ENCODE measurements around the gene PLEKHG3. TPM values are rescaled to one million over a fixed set of nuclear protein-coding genes. Genes with fewer than 3 reads are reported as not detected.

Gene PLEKHG3
- total RNA-seq, 1 experiment from 2014 or later, result 34.0 TPM

- POLR2A ChIA-PET, result no interaction called here
- in situ Hi-C loops (cut with HindIII; ENCODE audit: low pct_unique_long_range_greater_than_20kb, low sequenced_read_pairs), result no loop called here
- intact Hi-C loops (cut with micrococcal nuclease; ENCODE audit: unreplicated experiment), result no loop called here
These were observed 10.4 kb upstream of the PLEKHG3 start for GRCh38 chr14:64693810-64694165.

GRCh38 chr14:64695071-64695470, 9.2 kb upstream of the PLEKHG3 start:
- DNase-seq (ENCODE audit: low read depth, low spot score) (no peak), ATAC-seq (no peak)
- H3K9me3 ChIP-seq (ENCODE audit: control insufficient read depth, insufficient read depth, low read depth, low read length), result no peaks in the 10 kb centered on the region
- BruUV-seq (replicated peaks), result no TSS peak
- no peaks in the 10 kb centered on the region for H3K27me3 ChIP-seq (ENCODE audit: control insufficient read depth, insufficient read depth, low read length)
- CTCF ChIA-PET, result no interaction called here
- H3K4me1 ChIP-seq (ENCODE audit: control insufficient read depth, insufficient read depth, low read length), result no peaks in the 10 kb centered on the region
- intact Hi-C loops (cut with micrococcal nuclease; ENCODE audit: unreplicated experiment), result no loop called here
- in situ Hi-C loops (cut with HindIII; ENCODE audit: low pct_unique_long_range_greater_than_20kb, low sequenced_read_pairs), result no loop called here
- H3K27ac ChIP-seq (ENCODE audit: low read length), result no peak overlapping the region
- POLR2A ChIA-PET, result no interaction called here
- no peak overlapping the region for H3K4me3 ChIP-seq (ENCODE audit: low read depth in 2 of 2, low read length in 2 of 2)
- TF ChIP-seq SIN3A (IDR thresholded peaks at IDR 0.05; ENCODE audit: borderline replicate concordance, insufficient read depth, low read depth, low read length), result no peak
- no peak for TF ChIP-seq TCF7L2 (IDR thresholded peaks at IDR 0.05; ENCODE audit: low read depth, low read length)
- TF ChIP-seq CTCF (IDR thresholded peaks at IDR 0.05), result no peak
- TF ChIP-seq POLR2AphosphoS5 (IDR thresholded peaks at IDR 0.05; ENCODE audit: low read depth, low read length), result no peak
- no peak for TF ChIP-seq REST (IDR thresholded peaks at IDR 0.05; ENCODE audit: insufficient read depth in 1 of 2, low read depth in 2 of 2, low read length in 1 of 2)
- no peaks in the 10 kb centered on the region for H3K36me3 ChIP-seq (ENCODE audit: control insufficient read depth, insufficient read depth, low read length)

More at GRCh38 chr14:64693810-64694165, 10.4 kb upstream of the PLEKHG3 start:
- no peaks in the 10 kb centered on the region for H3K36me3 ChIP-seq (ENCODE audit: control insufficient read depth, insufficient read depth, low read length)
- H3K27ac ChIP-seq (ENCODE audit: low read length), result no peak overlapping the region
- no peak for TF ChIP-seq TCF7L2 (IDR thresholded peaks at IDR 0.05; ENCODE audit: low read depth, low read length)
- no peak for TF ChIP-seq POLR2AphosphoS5 (IDR thresholded peaks at IDR 0.05; ENCODE audit: low read depth, low read length)
- no peak for TF ChIP-seq SIN3A (IDR thresholded peaks at IDR 0.05; ENCODE audit: borderline replicate concordance, insufficient read depth, low read depth, low read length)
- TF ChIP-seq CTCF (IDR thresholded peaks at IDR 0.05), result no peak
- TF ChIP-seq REST (IDR thresholded peaks at IDR 0.05; ENCODE audit: insufficient read depth in 1 of 2, low read depth in 2 of 2, low read length in 1 of 2), result no peak
- no peaks in the 10 kb centered on the region for H3K4me1 ChIP-seq (ENCODE audit: control insufficient read depth, insufficient read depth, low read length)
- BruUV-seq (replicated peaks), result no TSS peak
- CTCF ChIA-PET, result no interaction called here
- H3K4me3 ChIP-seq (ENCODE audit: low read depth in 2 of 2, low read length in 2 of 2), result no peak overlapping the region
- no peak for DNase-seq (ENCODE audit: low read depth, low spot score)
- ATAC-seq, result no peak
- no peaks in the 10 kb centered on the region for H3K9me3 ChIP-seq (ENCODE audit: control insufficient read depth, insufficient read depth, low read depth, low read length)
- H3K27me3 ChIP-seq (ENCODE audit: control insufficient read depth, insufficient read depth, low read length), result no peaks in the 10 kb centered on the region
